Left lung (tissue), 10 donors: ENCODE data around the gene ZER1. TPM values are rescaled to one million over a fixed set of nuclear protein-coding genes. Genes with fewer than 3 reads are reported as not detected.

ENCODE experiments used
- ATAC-seq: fragments of 200-7000 bp; cut with Tn5 transposase; one replicate; pipeline ENCODE4 v1.9.1; 2020; ENCODE audit warnings: moderate library complexity
- DNase-seq, 4 donors: peaks; one replicate each; pipeline ENCODE4 v3.0.0-alpha.2; 2013 to 2020
- H3K27ac ChIP-seq, 2 donors: fragments of 200-600 bp; sonication (generic) in 1 of 2; one replicate each; pipeline versions ENCODE4 v1.5.0 to v1.8.0; 2020 to 2021
- H3K27me3 ChIP-seq, 2 donors: fragments of 200-600 bp; sonication (generic) in 1 of 2; one replicate each; pipeline versions ENCODE4 v1.5.0 to v1.8.0; 2020 to 2021
- H3K36me3 ChIP-seq, 2 donors: fragments of 200-600 bp; sonication (generic) in 1 of 2; one replicate each; pipeline versions ENCODE4 v1.5.0 to v1.8.0; 2020 to 2021
- H3K4me1 ChIP-seq, 2 donors: fragments of 200-600 bp; one replicate each; pipeline ENCODE4 v1.8.0; 2021
- H3K4me3 ChIP-seq, 2 donors: fragments of 200-600 bp; sonication (generic) in 1 of 2; one replicate each; pipeline versions ENCODE4 v1.5.0 to v1.8.0; 2020 to 2021; ENCODE audit warnings: mild to moderate bottlenecking in 1 of 2
- H3K9me3 ChIP-seq, 2 donors: fragments of 200-600 bp; sonication (generic) in 1 of 2; one replicate each; pipeline versions ENCODE4 v1.5.0 to v1.8.0; 2020 to 2021
- CTCF ChIP-seq, 2 donors: fragments of 200-600 bp; sonication (generic) in 1 of 2; IDR thresholded peaks; one replicate each; pipeline versions ENCODE4 v1.5.0 to v1.8.0; 2021; ENCODE audit warnings: antibody characterized with exemption in 2 of 2
- intact Hi-C, 2 donors: fragments of 100-400 bp; cut with DNase I; formaldehyde crosslinking; loops; one replicate each; pipeline versions ENCODE4 v1.11.2 to v1.14.2; 2022
- polyA plus RNA-seq, 6 donors: library from polyadenylated mRNA; unstranded; fragments of 120-200 nt; gene quantifications; one replicate each; pipeline ENCODE4 v1.2.1, GENCODE V29; 2013; ENCODE audit not compliant: insufficient read length in 6 of 6
- total RNA-seq, 2 donors: library from RNA; stranded (reverse); fragmentation: NEBNext Ultra II Directional; extraction: Animal tissue kit (Norgen Biotek cat#: 25700); gene quantifications; one replicate each; pipeline ENCODE4 v1.2.1, GENCODE V29; 2021
- donor health status: DM: no; HTN: yes; CAD: no.
- donor health status: DM: no; HTN: no; CAD: no.

Gene ZER1
- total and polyA plus RNA-seq, 8 donors = 26.7 to 37.3 (median 30.2) TPM

DNA sequence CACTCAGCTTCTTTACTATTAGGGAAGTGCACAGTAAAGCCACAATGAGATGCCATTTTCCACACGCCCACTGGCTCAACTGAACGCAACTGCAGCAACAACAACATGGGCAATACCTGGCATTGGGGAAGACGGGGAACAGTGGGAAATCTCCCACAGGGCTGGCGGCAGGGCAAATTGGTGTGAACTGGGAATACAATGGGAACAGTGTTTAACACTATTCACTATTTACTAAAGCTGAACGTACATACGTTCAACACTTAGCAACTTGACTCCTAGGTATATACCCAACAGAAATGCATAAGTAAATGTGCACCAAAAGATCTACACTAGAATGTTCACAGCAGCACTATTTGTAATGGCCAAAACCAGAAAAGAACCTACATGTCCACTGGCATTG, 14.1 kb downstream of the ZER1 start:
- ATAC-seq (no peak), DNase-seq (no peak)
- H3K36me3 ChIP-seq = peaks cover 0 to 22% of the 10 kb centered on the region in 2 donors
- intact Hi-C loops = no loop called here
- H3K4me1 ChIP-seq = no peaks in the 10 kb centered on the region
- no peak overlapping the region for H3K27ac ChIP-seq
- H3K9me3 ChIP-seq = no peaks in the 10 kb centered on the region
- H3K27me3 ChIP-seq = no peaks in the 10 kb centered on the region
- no peak for TF ChIP-seq CTCF (IDR thresholded peaks at IDR 0.05)
- H3K4me3 ChIP-seq = no peak overlapping the region

- Histone ChIP-seq H3K4me3 (no peak overlapping the region), H3K4me1 (no peaks in the 10 kb centered on the region), H3K27ac (no peak overlapping the region), H3K27me3 (no peaks in the 10 kb centered on the region), H3K36me3 (peaks cover 0 to 49% of the 10 kb centered on the region in 2 donors), H3K9me3 (no peaks in the 10 kb centered on the region)
- ATAC-seq = no peak
- no peak for DNase-seq
- no peak for TF ChIP-seq CTCF (IDR thresholded peaks at IDR 0.05)
- intact Hi-C loops = no loop called here
Observed at GRCh38 chr9:128753627-128754026, 18.1 kb downstream of the ZER1 start.

DNA sequence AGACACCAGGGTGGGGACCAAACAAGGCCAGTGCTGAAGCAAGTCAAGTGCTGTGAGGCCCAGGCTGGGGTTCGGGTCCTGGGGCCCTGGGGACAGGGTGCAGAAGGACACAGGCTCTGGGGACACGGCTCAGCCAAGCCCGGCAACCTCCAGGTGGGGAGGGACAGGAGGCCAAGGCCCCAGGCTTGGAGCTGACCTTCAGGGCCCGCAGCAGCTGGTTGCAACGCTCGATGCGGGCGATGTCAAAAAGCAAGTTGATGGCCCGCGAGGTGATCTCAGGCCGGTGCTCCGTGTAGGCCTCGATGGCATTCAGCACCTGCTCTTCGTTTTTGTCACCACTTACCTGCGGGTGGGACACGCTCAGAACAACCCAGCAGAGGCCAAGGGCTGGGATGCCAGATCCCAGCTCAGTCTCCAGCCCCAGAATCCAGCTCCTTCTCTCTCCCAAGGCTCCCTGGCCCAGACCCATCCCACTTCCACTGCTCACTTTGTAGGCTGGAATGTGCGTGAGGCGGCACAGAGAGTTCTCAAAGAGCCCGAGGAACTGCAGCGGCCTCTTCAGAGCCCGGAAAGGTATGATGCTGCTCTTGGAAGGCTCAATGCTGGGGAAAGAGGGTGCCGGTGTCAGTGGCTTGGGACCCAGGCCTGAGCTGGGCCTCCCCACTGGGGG, 20.7 kb downstream of the ZER1 start:
- intact Hi-C loops = no loop called here
- Histone ChIP-seq H3K27me3 (no peaks in the 10 kb centered on the region), H3K4me3 (no peak overlapping the region), H3K9me3 (no peaks in the 10 kb centered on the region), H3K27ac (no peak overlapping the region), H3K4me1 (no peaks in the 10 kb centered on the region), H3K36me3 (peaks cover 0 to 62% of the 10 kb centered on the region in 2 donors)
- no peak for TF ChIP-seq CTCF (IDR thresholded peaks at IDR 0.05)
- ATAC-seq (no peak), DNase-seq (no peak)

DNA sequence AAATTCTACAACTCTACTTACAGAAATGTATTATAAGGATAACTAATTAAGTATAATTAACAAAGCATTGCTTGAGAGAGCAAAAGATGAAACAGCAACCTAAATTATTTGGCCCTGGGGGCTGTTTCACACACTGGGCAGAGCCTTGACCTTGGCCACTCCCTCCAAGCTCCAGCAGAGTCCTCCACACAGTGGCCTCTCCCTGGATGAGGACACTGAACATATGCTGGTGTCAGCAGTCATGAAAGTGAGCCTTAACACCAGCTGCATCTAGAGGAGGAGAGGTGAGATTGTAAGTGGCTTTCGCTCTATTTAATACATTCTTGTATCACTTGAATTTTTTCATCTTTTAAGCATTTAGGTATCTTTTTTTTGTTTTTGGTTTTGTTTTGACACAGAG, 24.5 kb downstream of the ZER1 start:
- Histone ChIP-seq H3K4me1 (no peaks in the 10 kb centered on the region), H3K4me3 (no peak overlapping the region), H3K27ac (no peak overlapping the region), H3K36me3 (peaks cover 0 to 39% of the 10 kb centered on the region in 2 donors), H3K9me3 (no peaks in the 10 kb centered on the region), H3K27me3 (no peaks in the 10 kb centered on the region)
- intact Hi-C loops = no loop called here
- TF ChIP-seq CTCF (IDR thresholded peaks at IDR 0.05) = no peak
- ATAC-seq = no peak
- no peak for DNase-seq

GRCh38 chr9:128743421-128743820, 28.3 kb downstream of the ZER1 start:
- no peak overlapping the region for H3K4me3 ChIP-seq
- no peaks in the 10 kb centered on the region for H3K27me3 ChIP-seq
- DNase-seq (no peak), ATAC-seq (no peak)
- no peaks in the 10 kb centered on the region for H3K4me1 ChIP-seq
- TF ChIP-seq CTCF (IDR thresholded peaks at IDR 0.05) = no peak
- intact Hi-C loops = no loop called here
- H3K27ac ChIP-seq = no peak overlapping the region
- H3K36me3 ChIP-seq = peaks cover 0 to 50% of the 10 kb centered on the region in 2 donors
- H3K9me3 ChIP-seq = no peaks in the 10 kb centered on the region
